HG03139 (cell line): ENCODE data around the gene HPRT1.

ENCODE experiments used
- ATAC-seq: cut with Tn5 transposase; IDR thresholded peaks from one replicate; pipeline ENCODE4 v1.9.1; 2021; ENCODE audit not compliant: unreplicated experiment

HPRT1 gene

DNA sequence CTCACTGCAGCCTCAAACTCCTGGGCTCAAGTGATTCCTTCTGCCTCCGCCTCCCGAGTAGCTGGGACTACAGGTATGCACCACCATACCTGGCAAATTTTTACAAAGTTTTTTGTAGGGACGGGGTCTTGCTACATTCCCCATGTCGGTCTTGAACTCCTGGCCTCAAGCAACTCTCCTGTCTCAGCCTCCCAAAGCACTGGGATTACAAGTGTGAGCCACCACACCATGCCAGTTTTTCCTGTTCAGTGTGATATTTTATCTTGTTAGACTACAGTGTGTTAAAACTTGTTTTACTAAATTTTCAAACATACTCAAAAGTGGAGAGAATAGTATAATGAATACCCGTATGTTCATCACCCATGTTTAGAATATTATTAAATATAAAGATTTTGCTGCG lies 12.1 kb downstream of the HPRT1 start:
- ATAC-seq: no peak

DNA sequence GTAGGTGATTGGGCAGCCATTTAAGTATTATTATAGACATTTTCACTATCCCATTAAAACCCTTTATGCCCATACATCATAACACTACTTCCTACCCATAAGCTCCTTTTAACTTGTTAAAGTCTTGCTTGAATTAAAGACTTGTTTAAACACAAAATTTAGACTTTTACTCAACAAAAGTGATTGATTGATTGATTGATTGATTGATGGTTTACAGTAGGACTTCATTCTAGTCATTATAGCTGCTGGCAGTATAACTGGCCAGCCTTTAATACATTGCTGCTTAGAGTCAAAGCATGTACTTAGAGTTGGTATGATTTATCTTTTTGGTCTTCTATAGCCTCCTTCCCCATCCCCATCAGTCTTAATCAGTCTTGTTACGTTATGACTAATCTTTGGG lies 16.3 kb downstream of the HPRT1 start:
- ATAC-seq: no peak

DNA sequence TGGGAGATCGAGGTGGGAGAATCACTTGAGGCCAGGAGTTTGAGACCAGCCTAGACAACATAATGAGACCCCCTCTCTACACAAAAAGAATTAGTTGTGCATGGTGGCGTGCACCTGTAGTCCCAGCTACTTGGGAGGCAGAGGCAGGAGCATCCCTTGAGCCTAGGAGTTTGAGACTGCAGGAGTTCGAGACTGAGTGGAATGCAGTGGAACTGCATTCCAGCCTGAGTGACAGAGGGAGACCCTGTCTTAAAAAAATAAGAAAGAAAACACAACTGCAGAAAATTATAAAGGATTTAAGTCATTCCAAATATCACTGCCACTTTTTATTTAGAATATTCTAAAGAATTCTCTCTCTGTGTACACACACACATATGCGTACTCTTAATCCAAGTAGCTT lies 18.4 kb downstream of the HPRT1 start:
- no peak for ATAC-seq

DNA sequence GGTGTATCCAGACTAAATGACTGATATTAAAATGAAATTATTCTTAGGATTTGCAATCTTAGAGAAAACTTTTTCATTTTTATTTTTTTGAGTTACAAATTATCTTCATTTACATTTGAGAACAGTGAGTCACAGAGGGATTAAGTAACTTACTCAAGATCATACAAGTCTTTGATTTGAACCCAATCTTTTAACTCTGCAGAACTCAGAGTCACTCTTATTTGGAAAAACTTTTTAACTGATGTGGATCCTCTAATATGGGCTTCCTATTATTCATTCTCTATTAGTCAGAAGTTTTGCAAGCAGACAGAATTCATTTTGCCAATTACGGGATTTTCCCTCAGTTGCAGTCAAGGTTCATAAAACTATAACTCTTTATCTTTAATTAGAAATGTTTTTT lies 20.1 kb downstream of the HPRT1 start:
- no peak for ATAC-seq

DNA sequence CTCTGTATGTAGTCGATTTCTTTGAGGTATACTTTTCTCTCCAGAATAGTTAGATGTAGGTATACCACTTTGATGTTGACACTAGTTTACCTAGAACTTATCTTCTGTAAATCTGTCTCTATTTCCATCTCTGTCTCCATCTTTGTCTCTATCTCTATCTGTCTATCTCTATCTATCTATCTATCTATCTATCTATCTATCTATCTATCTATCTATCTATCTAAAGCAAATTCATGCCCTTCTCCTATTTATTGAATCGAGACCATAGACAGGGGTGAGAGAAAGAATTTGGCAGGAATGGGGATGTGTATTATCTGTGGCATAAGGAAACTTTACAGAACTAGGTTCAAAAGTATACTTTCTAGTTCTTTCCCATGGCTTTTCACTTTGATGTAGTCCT lies 21.4 kb downstream of the HPRT1 start:
- ATAC-seq: no peak

DNA sequence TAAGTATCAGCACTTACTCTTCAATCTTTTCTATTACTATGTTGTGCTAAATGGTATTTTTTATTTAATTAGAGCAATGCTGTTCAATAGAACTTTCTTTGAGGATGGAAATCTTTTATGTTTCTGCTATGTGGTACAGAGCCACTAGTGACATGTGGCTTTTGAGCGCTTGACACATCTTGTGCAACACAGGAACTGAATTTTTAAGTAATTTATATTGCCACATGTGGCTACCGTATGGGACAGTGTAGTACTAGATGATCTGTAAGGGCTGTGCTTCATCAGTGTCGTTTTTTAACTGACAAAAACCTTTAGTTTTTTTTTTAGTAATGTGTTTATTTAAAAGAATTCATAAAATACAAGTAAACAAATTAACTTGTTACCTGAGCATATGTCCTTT lies 22.4 kb downstream of the HPRT1 start:
- ATAC-seq: no peak

DNA sequence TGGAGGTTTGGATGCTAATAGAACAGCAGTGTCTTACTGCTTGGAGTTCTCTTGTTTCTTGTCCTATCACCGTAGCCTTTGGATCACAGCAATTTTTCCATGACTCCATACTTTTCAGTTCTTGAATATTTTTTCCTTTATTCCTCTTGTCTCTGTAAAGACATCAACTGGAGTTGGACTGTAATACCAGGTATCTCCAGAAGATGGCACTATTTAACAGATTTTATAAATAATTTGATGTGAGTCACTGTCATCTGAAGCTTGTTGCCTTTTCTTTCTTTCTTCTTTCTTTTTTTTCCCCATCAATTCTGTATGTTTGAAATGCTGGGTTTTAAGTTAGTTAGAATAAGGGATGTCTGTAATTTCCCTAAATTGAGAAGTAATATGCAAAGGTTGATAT lies 24.1 kb downstream of the HPRT1 start:
- ATAC-seq: no peak

DNA sequence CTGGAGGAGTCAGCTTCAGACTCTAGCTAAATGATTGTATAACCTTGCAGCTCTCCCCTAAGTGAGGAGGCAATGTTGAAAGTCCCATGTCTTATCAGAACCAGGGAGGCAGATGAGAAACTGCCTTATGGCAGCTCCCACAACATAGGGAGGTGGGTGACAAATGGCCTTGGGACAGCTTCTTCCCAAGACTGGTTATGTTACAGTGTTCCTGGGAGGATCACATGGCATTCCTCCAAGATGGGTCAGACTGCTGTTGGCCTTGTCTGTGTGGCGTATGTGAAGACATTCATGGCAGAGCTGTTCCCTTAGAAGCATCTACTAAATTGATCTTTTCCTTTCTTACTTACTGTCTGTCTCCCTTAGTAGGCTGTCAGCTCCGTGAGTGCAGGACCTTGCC lies 42.0 kb downstream of the HPRT1 start:
- no peak for ATAC-seq

DNA sequence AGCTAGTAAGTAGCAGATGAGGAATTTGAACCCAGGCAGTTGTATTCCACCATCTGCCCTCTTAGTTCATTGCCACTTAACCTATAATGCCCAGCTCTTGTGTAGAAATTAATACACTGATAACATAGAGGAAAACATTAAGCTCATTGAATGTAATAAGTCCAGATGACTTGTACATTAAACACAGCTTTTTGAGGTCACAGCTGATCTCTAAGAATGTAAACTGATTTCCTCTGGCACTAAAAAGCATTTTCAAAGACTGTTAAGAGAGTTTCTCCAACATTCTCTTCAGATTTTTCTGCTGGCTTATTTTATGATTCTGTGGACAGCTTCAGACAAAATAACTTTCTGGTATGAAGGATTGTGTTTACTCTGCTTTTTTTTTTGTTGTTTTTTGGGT lies 42.7 kb downstream of the HPRT1 start:
- no peak for ATAC-seq

DNA sequence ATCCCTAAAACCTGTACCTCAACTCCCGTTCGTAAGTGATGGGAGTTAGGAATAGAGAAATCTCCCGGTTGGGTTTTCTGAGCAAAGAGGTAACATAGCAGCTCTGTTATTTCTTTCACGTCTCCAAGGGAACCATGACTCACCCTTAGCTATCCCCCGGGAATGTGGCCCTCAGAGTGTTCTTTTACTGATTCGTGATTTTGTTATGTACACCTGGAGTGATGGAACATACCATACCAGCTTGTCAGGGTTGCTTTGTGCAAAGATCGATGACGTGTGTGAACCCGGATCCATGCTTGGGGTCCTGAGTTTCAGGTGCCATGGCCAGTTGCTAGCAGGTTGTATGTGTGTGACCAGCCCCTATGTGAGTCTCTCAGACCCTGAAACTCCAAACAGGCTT lies 52.6 kb downstream of the HPRT1 start:
- no peak for ATAC-seq

DNA sequence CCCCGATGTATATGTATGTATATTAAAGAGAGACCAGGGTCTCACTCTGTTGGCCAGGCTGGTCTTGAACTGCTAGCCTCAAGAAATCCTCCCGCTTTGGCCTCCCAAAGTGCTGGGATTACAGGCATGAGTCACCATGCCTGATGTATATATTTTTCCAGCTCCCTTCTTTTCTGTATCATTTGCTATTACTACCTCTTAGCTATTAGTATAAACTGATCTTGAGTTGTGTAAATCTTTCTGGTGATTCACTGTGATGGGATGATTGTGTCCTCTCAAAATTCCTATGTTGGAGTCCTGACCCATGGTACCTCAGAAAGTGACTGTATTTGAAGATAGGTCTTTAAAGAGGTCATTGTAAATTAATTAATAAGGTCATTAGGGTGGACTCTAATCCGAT lies 53.1 kb downstream of the HPRT1 start:
- no peak for ATAC-seq

DNA sequence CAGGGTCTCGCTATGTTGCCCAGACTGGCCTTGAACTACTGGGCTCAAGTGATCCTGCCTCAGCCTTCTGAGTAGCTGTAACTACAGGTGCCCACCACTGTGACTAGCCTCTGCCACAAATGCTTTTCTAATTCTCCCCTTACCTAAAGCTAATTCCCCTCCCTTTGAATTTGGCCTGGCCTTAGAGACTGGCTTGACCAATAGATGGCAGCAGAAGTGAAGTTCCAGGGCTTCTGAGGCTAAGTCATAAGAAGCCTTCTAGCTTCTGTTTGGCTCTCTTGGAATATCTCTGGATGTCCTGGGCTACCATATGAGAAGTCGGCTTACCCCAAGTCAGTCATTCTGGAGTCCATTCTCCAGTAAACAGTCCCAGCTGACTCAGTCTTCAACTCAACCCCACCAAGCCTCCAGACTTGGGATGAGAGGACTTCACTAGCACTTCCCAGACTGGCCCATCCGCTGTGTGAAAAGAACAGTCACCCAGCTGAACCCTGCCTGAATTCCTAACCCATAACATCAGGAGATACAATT lies 61.0 kb downstream of the HPRT1 start:
- no peak for ATAC-seq

DNA sequence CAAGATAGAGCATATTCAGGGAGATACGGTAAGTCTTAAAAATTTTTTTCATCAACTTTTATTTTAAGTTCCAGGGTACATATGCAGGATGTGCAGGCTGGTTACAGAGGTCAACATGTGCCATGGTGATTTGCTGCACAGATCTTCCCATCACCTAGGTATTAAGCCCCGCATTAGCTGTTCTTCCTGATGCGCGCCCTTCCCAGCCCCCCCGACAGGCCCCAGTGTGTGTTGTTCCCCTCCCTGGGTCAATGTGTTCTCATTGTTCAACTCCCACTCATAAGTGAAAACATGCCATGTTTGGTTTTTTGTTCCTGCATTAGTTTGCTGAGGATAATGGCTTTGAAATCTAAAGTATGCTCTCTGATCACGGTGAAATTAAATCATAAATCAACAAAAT lies 64.2 kb downstream of the HPRT1 start:
- no peak for ATAC-seq

DNA sequence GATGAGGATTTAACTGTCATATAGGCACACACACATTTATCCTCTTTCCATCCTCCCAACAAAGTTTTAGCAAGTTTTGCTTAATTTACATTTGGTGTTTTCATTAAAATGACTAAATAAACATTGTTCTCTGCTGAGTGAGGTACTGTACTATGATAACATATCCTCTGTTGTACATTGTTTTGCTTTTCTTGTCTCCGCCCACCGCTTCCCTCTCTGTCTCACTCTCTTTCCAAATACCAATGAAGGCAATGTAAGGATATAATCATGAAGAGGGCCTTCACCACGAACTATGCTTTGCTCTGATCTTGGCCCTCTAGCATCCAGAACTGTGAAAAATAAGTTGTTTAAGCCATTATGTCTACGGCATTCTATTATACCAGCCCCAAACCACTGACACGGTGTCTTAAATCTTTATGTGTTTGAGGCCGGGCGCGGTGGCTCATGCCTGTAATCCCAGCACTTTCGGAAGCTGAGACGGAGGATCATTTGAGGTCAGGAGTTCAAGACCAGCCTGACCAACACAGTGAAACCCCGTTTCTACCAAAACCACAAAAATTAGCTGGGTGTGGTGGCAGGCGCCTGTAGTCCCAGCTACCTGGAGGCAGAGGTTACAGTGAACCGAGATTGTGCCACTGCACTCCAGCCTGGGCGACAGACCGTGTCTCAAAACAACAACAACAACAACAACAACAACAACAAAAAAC lies 65.3 kb downstream of the HPRT1 start:
- ATAC-seq: no peak

DNA sequence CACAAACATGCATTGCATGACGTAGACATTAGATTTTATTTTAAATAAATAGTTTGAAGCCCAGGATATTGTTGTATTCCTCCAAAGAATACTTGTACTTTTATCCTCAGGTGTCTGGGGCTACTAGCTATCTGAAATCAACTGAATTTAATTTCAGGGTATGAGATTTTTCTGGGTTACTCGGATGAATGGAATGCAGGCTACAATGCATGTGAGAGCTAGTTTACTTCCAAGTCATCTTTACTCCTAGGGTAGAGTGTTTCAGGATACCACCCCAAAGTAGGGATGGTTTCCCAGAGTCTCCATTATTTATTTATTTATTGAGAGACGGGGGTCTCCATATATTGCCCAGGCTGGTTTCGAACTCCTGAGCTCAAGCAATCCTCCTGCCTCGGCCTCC lies 66.4 kb downstream of the HPRT1 start:
- no peak for ATAC-seq

DNA sequence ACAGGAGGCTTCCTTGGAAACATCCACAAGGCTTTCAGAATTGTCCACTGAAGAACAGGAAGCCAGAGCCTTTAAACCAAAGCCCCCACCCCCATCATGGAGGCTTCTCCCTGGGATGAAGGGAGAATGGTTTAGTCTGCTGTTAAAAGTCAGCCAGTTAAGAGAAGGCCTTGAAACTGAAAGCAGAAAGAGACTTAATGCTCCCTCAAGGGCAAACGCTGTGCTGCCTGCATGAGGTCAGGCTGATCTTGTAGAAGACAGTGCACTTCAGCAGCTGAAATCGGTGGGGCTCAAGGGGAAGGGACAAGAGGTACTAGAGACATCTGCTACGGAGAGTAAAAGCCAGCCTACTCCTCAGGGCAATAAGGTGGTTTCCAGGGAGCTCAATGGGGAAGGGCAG lies 69.0 kb downstream of the HPRT1 start:
- ATAC-seq: no peak

DNA sequence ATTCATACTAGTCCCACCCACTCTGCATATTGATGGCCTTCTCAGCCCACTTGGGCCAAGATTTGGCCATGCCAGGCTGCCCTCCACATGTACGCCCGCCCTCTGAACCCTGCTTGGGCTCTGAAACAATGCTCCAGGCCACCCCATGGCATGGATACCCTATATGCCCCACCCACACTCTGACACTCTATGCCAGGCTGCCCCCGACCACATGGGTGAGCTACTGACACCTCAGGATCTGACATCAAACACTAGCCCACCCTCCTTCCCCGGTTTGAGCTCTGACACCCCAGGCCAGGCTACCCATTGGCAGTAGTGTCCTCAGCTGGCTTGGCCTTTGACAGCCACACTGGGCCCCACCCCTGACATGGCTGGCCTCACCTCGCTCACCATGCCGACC lies 69.5 kb downstream of the HPRT1 start:
- no peak for ATAC-seq

DNA sequence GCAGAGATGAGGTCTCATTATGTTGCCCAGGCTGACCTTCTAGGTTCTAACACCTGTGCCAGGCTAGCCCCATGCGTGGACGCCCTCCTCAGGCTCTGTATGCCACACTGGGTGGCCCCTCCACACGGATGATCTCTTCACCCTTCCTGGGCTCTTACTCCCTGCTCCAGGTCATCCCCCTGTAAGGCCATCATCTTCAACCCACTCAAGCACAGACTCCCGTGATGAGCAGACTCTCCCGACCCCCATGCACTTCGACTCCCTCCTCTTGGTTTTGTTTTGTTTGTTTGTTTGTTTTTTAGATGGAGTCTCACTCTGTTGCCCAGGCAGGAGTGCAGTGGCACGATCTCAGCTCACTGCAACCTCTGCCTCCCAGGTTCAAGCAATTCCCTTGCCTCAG lies 70.9 kb downstream of the HPRT1 start:
- no peak for ATAC-seq

DNA sequence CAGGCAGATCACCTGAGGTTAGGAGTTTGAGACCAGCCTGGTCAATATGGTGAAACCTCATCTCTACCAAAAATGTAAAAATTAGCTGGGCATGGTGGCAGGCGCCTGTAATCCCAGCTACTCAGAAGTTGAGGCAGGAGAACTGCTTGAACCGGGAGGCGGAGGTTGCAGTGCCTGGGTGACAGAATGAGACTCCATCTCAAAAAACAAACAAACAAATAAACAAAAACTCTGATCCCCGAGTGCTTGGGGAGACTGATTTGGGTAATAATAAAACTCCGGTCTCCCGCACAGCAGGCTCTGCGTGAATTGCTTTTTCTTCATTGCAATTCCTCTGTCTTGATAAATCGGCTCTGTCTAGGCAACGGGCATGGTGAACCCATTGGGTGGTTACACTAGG lies 73.4 kb downstream of the HPRT1 start:
- ATAC-seq: no peak

DNA sequence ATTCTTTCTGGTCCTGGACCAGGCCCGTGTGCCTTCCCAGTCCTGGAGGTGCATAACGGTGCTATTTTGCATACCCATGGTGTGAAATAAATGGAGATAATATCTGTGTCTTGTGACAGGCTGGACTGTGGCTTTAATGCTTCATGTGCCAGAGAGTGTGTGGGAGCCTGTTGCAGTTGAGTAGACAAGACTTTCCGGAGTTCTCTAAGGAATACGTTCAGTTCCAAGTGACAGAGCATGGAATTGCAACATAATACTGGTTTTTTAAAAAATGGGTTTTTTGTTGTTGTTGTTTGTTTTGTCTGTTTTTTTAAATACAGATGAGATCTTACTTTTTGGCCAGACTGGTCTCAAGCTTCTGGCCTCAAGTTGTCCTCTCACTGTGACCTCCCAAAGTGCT lies 74.0 kb downstream of the HPRT1 start:
- no peak for ATAC-seq

DNA sequence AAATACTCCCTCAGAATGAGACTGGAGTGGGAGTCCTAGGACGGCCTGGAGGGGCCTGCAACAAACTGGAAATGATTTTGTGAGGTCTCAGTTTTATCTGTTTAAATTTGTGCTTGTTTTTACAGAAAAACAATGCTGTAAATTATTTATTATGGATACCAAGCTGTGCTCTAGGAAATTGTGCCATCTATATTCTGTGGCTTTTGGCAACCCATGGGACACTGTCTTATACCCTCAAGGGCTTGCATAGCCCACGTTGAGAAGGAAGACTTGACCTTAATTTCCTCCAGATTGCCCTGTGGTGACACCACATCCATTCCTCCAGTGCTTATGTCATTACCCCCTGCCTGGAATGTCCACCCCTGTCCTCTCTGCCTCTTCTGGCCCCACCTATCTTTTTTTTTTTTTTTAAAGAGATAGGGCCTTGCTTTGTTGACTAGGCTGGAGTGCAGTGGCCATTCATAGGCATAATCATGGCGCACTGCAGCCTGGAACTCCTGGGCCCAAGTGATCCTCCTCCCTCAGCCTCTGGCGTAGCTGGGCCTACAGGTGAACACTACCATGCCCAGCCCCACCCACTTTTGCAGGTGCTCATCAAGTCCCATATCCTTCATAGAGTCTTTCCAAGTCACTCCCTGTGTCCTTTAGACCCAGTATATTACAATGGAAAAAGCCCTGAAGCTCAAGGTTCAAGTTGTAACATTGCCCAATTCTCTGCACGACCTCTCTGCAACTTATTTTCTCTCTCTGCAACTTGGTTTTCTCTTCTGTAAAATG lies 77.4 kb downstream of the HPRT1 start:
- no peak for ATAC-seq

DNA sequence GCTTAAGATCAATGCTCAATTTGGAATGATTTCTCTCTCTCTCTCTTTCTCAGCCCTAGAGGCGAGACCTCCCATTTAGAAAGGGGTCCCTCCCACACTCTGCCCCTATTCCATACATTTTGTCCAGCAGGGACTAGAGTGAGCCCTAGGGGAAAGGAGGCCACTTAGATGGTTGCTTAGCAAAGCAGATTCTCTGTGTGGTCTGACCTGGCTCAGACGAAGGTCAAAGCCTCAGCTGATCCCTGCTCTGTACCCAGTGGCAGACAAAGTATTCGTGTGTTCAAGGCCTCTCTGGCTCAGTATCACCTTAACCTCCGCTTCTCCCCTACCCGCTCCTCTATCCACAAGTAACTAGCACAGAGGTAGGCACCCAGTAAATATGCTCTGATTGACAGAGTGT lies 78.4 kb downstream of the HPRT1 start:
- no peak for ATAC-seq

DNA sequence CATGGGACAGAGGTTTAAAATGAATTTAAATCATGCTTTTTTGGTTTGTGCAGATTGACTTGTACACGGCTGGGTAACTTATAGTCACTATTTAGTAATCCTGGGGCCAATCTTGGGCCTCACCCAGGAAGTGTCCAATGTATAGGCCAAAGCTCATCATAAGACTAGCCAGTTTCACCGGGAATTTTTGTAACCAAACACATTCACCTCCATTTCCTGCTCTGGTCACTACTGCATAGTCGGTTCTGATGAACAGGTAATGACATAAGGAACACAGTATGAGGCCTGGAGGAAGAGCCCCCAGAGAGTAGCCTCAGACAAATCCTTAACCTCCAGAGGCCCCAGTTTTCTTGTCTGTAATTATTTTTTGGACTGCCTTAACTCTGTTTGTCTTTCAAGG lies 81.9 kb downstream of the HPRT1 start:
- no peak for ATAC-seq
